ENCODE results near the gene WARS2.

- TF ChIP-seq CTCF (conservative IDR thresholded peaks at IDR 0.05), result no peak
- no peak for TF ChIP-seq EZH2 (IDR thresholded peaks at IDR 0.05; ENCODE audit: low read depth)
Measured at GRCh38 chr1:119069682-119070081, 70.8 kb downstream of the WARS2 start.

Measured in PC-9 (cell line).